Testis (tissue), 3 donors: ENCODE data around the gene SPAG6. TPM values are rescaled to one million over a fixed set of nuclear protein-coding genes. Genes with fewer than 3 reads are reported as not detected.

ENCODE experiments used
- DNase-seq: peaks from one replicate; pipeline ENCODE4 v3.0.0-alpha.2; 2019
- H3K27ac ChIP-seq, 2 donors: fragments of 200-600 bp; sonication (generic); one replicate each; pipeline ENCODE4 v1.5.1; 2019
- H3K27me3 ChIP-seq: fragments of 200-600 bp; sonication (generic); one replicate; pipeline ENCODE4 v1.5.1; 2019
- H3K36me3 ChIP-seq: fragments of 200-600 bp; sonication (generic); one replicate; pipeline ENCODE4 v1.5.1; 2017; ENCODE audit warnings: low read depth; ENCODE audit errors: missing control alignments
- H3K4me1 ChIP-seq: fragments of 200-600 bp; sonication (generic); one replicate; pipeline ENCODE4 v1.5.1; 2019
- H3K4me3 ChIP-seq, 2 donors: fragments of 200-600 bp; sonication (generic); one replicate each; pipeline ENCODE4 v1.5.1; 2017 to 2019
- H3K9me3 ChIP-seq: fragments of 200-600 bp; sonication (generic); one replicate; pipeline ENCODE4 v1.5.1; 2017
- POLR2A ChIP-seq: fragments of 450-650 bp; IDR thresholded peaks from one replicate; pipeline ENCODE4 v1.6.1; 2017; ENCODE audit warnings: antibody characterized with exemption, mild to moderate bottlenecking, moderate library complexity
- WGBS, 2 donors: methylation state at CpG; one replicate each; pipeline ENCODE4 v1.1.5; 2018; 5-methylcytosine and 5-hydroxymethylcytosine counted together
- intact Hi-C: fragments of 100-400 bp; cut with DNase I; formaldehyde crosslinking; loops from one replicate; pipeline ENCODE4 v1.15.1; 2023; ENCODE audit warnings: low total_unique reads
- polyA plus RNA-seq: library from polyadenylated mRNA; stranded (reverse); fragments of 350-450 nt; fragmentation: Illumina TruSeq; extraction: RNeasy Lipid Tissue Mini Kit (QIAGEN cat#74804); gene quantifications from one replicate; pipeline ENCODE4 v1.2.3, GENCODE V29; 2014; ENCODE audit warnings: low read depth, low replicate concordance; ENCODE audit not compliant: insufficient read depth
- small RNA-seq, 2 donors: library from RNA; depleted of rRNA; stranded (forward); fragments of <200 nt; gene quantifications; one replicate each; pipeline ENCODE3, GENCODE V24; 2016
- total RNA-seq, 2 donors: library from RNA; depleted of rRNA; stranded (reverse); fragments of >200 nt; gene quantifications; one replicate each; pipeline ENCODE4 v1.2.3, GENCODE V29; 2016
- TF ChIP-seq, protein P1 (sequence below), 3 experiments: fragments of 450-650 bp in 2 of 3; fragments of 200-600 bp in 1 of 3; sonication (generic) in 1 of 3; IDR thresholded peaks; one replicate each; pipeline ENCODE4 v1.5.1; 2016 to 2019; ENCODE audit warnings: antibody characterized with exemption in 3 of 3, mild to moderate bottlenecking in 2 of 3, moderate library complexity in 1 of 3

Gene SPAG6
- total and polyA plus RNA-seq, 3 donors from 2014 or later, result 77.4 to 258 (median 103) TPM

DNA sequence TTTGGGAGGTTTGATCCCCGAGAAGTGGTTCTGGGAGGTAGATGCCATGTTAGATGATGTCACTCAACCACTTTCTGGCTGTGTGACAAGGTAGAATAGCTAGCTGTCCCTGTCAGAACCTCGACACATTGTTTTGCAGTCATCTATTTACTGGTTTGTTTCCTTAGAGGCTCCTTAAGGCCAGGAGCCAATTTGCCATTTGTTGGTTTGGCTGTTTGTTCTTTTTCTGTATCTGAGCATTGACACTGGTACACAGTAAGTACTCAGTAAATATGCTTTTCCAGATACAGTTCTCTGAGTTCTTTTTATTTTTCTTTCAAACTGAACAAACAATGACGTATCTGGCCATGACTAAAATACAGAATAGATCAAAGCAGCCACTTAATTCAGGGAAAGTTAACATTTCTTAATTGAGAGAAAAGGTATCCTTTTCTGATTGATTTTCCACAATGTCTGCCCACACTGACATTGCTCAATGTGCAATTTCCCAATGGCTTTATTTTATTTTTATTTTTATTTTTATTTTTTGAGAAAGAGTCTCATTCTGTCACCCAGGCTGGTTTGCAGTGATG lies 121.6 kb downstream of the SPAG6 start:
- Histone ChIP-seq H3K27me3 (no peaks in the 10 kb centered on the region), H3K9me3 (no peaks in the 10 kb centered on the region), H3K4me1 (no peaks in the 10 kb centered on the region), H3K27ac (no peak overlapping the region), H3K36me3 (no peaks in the 10 kb centered on the region), H3K4me3 (no peak overlapping the region)
- no peak for TF ChIP-seq POLR2A
- TF ChIP-seq, protein P1, sequence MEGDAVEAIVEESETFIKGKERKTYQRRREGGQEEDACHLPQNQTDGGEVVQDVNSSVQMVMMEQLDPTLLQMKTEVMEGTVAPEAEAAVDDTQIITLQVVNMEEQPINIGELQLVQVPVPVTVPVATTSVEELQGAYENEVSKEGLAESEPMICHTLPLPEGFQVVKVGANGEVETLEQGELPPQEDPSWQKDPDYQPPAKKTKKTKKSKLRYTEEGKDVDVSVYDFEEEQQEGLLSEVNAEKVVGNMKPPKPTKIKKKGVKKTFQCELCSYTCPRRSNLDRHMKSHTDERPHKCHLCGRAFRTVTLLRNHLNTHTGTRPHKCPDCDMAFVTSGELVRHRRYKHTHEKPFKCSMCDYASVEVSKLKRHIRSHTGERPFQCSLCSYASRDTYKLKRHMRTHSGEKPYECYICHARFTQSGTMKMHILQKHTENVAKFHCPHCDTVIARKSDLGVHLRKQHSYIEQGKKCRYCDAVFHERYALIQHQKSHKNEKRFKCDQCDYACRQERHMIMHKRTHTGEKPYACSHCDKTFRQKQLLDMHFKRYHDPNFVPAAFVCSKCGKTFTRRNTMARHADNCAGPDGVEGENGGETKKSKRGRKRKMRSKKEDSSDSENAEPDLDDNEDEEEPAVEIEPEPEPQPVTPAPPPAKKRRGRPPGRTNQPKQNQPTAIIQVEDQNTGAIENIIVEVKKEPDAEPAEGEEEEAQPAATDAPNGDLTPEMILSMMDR (IDR thresholded peaks at IDR 0.05), result no peak
- DNase-seq, result no peak
- 72% methylated on average over 3 of the region's 3 CpGs for WGBS, 2 donors
- intact Hi-C loops, result no loop called here

Small RNA genes within 50 kb of the gene (small RNA-seq; reads per million reads assigned to genes)
- gene AL158211.3, result 0 reads per million in 2 donors

Other genes starting within 250 kb of the SPAG6 start
- gene EBLN1, start 127.5 kb upstream of the SPAG6 start, total RNA-seq, result 1 to 10 TPM; 1.4 to 4.7 TPM
- 3.5 TPM for gene EBLN1, start 127.5 kb upstream of the SPAG6 start, polyA plus RNA-seq
- gene COMMD3, start 29.1 kb upstream of the SPAG6 start, total RNA-seq, result 10 to 100 TPM; 40.6 to 42.5 TPM
- gene COMMD3, start 29.1 kb upstream of the SPAG6 start, polyA plus RNA-seq, result 70.2 TPM
- 100 to 1,000 TPM; 111 to 120 TPM for gene BMI1, start 24.4 kb upstream of the SPAG6 start, total RNA-seq
- 56.3 TPM for gene BMI1, start 24.4 kb upstream of the SPAG6 start, polyA plus RNA-seq